Measurements from ENCODE around the gene ZNF423. TPM values are rescaled to one million over a fixed set of nuclear protein-coding genes. Genes with fewer than 3 reads are reported as not detected.

Gene ZNF423
- total and polyA plus RNA-seq, 4 donors = 16.9 to 43.0 (median 34.4) TPM

DNA sequence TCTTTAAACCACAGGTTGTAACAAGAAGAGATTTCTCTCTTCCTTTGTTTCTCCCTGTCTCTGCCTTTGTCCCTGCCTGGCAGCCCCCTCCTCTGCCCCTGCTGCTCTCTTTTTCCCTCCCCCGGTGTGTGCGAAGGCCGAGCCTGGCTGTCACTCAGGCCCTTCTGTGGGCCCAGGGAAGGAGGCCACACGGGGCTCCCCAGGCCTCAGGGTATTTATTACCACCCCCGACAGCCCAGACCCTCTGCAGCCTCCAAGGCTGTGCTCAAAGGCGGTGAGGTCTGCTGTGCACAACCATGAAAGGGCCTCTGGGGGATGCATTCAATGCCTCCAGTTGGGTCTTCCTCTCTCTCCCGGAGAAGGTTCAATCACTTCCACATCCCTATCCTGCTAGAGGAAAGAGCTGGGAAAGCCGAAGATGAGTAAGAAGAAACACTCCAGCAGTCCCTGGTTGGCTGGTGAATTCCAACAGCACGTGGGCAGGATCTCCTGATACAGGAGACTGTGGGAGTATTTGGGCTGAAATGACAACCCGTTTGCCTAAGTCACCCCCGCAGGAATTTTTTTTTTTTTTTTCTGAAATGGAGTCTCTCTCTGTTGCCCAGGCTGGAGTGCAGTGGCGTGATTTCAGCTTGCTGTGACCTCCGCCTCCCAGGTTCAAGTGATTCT lies 34.2 kb downstream of the ZNF423 start:
- 57% methylated on average over 12 of the region's 13 CpGs for WGBS (ENCODE audit: insufficient coverage)
- no peak overlapping the region for H3K4me3 ChIP-seq (ENCODE audit: low read depth, low read length)
- H3K27me3 ChIP-seq (ENCODE audit: control insufficient read depth, insufficient read depth, low read length) = no peaks in the 10 kb centered on the region
- DNase-seq (ENCODE audit: low read depth in 4 of 6, low spot score in 6 of 6) = peak in 1 of 6 donors; percentile 17
- no peaks in the 10 kb centered on the region for H3K9me3 ChIP-seq (ENCODE audit: control insufficient read depth, insufficient read depth, low read length)
- peaks cover 28% of the 10 kb centered on the region for H3K4me1 ChIP-seq (ENCODE audit: control insufficient read depth, insufficient read depth, low read length)
- no peak overlapping the region for H3K27ac ChIP-seq (ENCODE audit: low read depth, low read length)
- peaks cover 6% of the 10 kb centered on the region for H3K36me3 ChIP-seq (ENCODE audit: control insufficient read depth, insufficient read depth, low read length)

DNA sequence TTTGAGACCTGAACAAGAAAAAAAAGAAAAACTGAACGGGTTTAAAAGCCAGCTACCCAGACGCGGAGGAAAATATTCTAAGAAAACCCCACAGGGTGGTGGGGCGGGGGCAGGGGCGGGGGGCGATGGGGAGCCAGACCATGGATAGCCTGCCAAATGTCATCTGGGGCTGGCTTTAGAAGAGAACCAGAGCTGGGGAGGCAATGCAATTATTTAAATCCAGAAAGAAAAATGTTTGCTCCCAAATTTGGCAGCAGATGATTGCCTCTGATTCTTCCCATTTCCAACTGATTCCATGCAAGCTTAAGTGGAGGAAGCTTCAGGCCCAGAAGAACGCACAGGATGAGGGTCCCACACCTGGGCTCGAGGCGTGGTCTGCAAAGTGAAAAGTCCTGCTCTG lies 34.8 kb downstream of the ZNF423 start:
- no peaks in the 10 kb centered on the region for H3K9me3 ChIP-seq (ENCODE audit: control insufficient read depth, insufficient read depth, low read length)
- H3K4me3 ChIP-seq (ENCODE audit: low read depth, low read length) = no peak overlapping the region
- no peak overlapping the region for H3K27ac ChIP-seq (ENCODE audit: low read depth, low read length)
- no peak for DNase-seq (ENCODE audit: low read depth in 4 of 6, low spot score in 6 of 6)
- peaks cover 6% of the 10 kb centered on the region for H3K36me3 ChIP-seq (ENCODE audit: control insufficient read depth, insufficient read depth, low read length)
- 50% methylated on average over 2 of the region's 9 CpGs for WGBS (ENCODE audit: insufficient coverage)
- peaks cover 28% of the 10 kb centered on the region for H3K4me1 ChIP-seq (ENCODE audit: control insufficient read depth, insufficient read depth, low read length)
- no peaks in the 10 kb centered on the region for H3K27me3 ChIP-seq (ENCODE audit: control insufficient read depth, insufficient read depth, low read length)

DNA sequence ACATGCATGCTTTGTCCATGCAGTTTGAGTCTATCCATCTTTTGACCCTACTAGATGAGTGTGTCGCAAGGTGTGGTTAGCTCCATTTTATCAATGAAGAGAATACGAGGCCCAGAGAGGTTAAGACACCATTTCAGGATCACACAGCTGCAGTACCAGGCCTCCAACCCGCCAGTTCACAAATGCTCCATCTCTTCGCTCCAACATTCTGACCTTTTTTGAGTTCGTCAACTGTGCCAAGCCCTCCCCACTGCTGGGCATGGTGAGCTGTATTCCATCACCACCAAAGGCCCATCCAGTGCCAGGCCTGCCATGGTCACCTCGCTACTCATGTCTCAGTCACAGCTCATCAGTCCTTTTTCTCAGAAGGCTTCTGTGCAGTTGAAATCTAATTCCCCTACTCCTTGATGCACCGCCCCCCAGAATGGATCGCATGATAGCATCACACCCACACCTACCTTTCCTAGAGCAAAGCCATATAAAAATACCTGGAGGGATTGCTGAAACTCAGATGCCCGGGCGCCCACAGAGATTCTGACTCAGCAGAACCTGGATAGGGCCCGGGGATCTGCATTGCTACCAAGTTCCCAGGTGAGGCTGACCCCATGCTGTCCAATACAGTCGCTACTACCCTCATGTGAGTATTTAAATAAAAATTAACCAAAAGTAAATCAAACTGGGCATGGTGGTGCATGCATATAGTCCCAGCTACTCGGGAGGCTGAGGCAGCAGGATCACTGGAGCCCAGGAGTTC lies 38.0 kb downstream of the ZNF423 start:
- Histone ChIP-seq H3K4me3 (ENCODE audit: low read depth, low read length) (no peak overlapping the region), H3K9me3 (ENCODE audit: control insufficient read depth, insufficient read depth, low read length) (no peaks in the 10 kb centered on the region), H3K4me1 (ENCODE audit: control insufficient read depth, insufficient read depth, low read length) (peaks cover 24% of the 10 kb centered on the region), H3K27me3 (ENCODE audit: control insufficient read depth, insufficient read depth, low read length) (no peaks in the 10 kb centered on the region), H3K36me3 (ENCODE audit: control insufficient read depth, insufficient read depth, low read length) (peaks cover 13% of the 10 kb centered on the region), H3K27ac (ENCODE audit: low read depth, low read length) (no peak overlapping the region)
- WGBS (ENCODE audit: insufficient coverage) = 90% methylated on average over 11 of the region's 13 CpGs
- no peak for DNase-seq (ENCODE audit: low read depth in 4 of 6, low spot score in 6 of 6)

DNA sequence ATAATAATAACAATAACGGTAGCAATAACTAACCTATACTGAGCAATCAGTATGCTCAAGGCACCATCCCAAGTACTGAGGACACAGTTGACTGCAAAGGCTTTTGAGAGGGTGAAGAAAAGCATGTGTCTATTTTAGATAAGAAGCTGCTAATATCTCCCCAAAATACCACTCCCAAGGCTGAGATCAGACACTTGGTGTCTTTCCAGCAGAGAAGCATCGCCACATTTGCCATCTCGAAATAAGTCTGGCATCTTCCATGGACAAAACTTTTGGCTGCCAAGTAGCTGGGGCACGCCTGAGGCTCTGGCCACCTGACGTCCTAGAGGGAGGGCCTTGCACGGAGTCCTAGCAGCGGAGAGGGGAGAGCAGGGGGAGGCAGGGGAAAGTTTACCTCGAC lies 39.0 kb downstream of the ZNF423 start:
- peaks cover 22% of the 10 kb centered on the region for H3K4me1 ChIP-seq (ENCODE audit: control insufficient read depth, insufficient read depth, low read length)
- 58% methylated on average over 6 of the region's 8 CpGs for WGBS (ENCODE audit: insufficient coverage)
- H3K27me3 ChIP-seq (ENCODE audit: control insufficient read depth, insufficient read depth, low read length) = no peaks in the 10 kb centered on the region
- H3K36me3 ChIP-seq (ENCODE audit: control insufficient read depth, insufficient read depth, low read length) = peaks cover 13% of the 10 kb centered on the region
- DNase-seq (ENCODE audit: low read depth in 4 of 6, low spot score in 6 of 6) = no peak
- no peak overlapping the region for H3K4me3 ChIP-seq (ENCODE audit: low read depth, low read length)
- H3K27ac ChIP-seq (ENCODE audit: low read depth, low read length) = no peak overlapping the region
- no peaks in the 10 kb centered on the region for H3K9me3 ChIP-seq (ENCODE audit: control insufficient read depth, insufficient read depth, low read length)

DNA sequence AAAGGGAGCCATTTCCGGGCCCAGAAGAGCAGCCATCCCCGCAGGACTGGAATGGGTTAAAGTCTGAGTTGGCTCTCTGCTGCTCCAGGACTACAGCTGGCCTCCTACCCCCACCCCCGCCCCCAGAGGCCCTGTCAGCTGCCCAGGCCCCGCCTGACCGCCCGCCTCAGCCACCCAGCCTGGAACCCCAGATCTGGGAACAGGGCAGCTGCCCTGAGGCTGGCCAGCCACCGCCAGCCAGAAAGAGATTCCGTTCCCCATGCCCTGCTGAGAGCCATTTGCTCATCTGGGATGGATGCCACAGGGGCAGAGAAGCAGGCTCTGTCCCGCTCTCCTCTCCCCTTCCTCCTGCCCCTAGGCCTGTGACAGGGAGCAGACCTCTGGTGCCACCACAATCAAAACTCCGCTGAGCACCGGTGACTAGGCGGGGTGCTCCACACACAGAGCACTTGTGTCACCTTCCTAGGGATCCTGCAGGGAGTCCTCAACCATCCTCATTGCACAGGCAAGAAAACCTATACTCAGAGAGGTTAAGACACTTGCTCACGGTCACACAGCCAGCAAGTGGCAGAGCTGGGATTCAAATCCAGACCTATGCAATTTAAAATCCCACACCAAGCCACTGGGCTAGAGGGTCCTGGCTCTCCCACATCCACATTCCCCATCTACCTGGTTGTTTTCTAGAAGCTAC lies 44.1 kb downstream of the ZNF423 start:
- H3K4me1 ChIP-seq (ENCODE audit: control insufficient read depth, insufficient read depth, low read length) = peaks cover 59% of the 10 kb centered on the region
- DNase-seq (ENCODE audit: low read depth in 4 of 6, low spot score in 6 of 6) = peak in 2 of 6 donors; percentile 59 to 79
- H3K4me3 ChIP-seq (ENCODE audit: low read depth, low read length) = no peak overlapping the region
- H3K27ac ChIP-seq (ENCODE audit: low read depth, low read length) = peak overlapping the region; percentile 64
- H3K27me3 ChIP-seq (ENCODE audit: control insufficient read depth, insufficient read depth, low read length) = no peaks in the 10 kb centered on the region
- H3K36me3 ChIP-seq (ENCODE audit: control insufficient read depth, insufficient read depth, low read length) = peaks cover 7% of the 10 kb centered on the region
- H3K9me3 ChIP-seq (ENCODE audit: control insufficient read depth, insufficient read depth, low read length) = no peaks in the 10 kb centered on the region
- 43% methylated on average over 11 of the region's 13 CpGs for WGBS (ENCODE audit: insufficient coverage)

DNA sequence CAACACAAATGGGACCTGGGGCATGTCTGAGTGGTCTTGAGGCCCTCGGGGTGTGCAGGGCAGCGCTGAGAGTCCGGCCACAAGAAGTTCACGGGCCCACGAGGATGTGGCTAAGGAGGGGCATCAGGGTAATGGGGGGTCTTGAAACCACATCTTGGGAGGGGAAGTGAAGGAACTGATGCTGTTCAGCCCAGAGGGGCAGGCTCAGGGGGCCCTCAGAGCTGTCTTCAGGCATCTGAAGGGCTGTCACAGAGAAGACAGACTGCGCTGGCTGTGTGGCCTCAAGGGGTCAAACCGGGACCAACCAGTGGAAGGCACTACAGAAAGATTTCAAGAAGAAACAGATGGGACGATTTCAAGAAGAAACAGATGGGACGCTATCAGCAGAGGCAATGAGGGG lies 45.1 kb downstream of the ZNF423 start:
- H3K27ac ChIP-seq (ENCODE audit: low read depth, low read length) = no peak overlapping the region
- peaks cover 11% of the 10 kb centered on the region for H3K36me3 ChIP-seq (ENCODE audit: control insufficient read depth, insufficient read depth, low read length)
- no peaks in the 10 kb centered on the region for H3K27me3 ChIP-seq (ENCODE audit: control insufficient read depth, insufficient read depth, low read length)
- H3K4me3 ChIP-seq (ENCODE audit: low read depth, low read length) = no peak overlapping the region
- no peak for DNase-seq (ENCODE audit: low read depth in 4 of 6, low spot score in 6 of 6)
- peaks cover 59% of the 10 kb centered on the region for H3K4me1 ChIP-seq (ENCODE audit: control insufficient read depth, insufficient read depth, low read length)
- 50% methylated on average over 9 of the region's 9 CpGs for WGBS (ENCODE audit: insufficient coverage)
- no peaks in the 10 kb centered on the region for H3K9me3 ChIP-seq (ENCODE audit: control insufficient read depth, insufficient read depth, low read length)

DNA sequence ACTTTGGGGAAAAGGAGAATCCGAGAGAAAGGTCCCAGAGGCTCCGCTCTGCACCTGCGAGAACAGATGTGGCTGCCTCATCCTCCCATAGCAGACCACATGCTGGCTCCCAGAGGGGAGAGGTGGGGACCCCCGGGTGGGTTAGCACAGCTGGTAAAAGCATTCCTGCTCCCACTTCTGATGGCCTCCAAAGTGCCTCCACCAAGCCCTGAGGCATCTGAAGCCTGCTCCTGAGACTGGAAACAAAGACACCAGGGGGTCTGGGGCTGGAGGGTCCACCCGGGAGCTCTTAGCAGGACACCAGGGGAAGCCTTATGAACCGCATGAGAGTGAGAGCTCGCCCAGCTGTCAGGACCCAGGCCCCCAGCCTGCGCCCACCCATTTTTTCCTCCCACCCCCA lies 46.4 kb downstream of the ZNF423 start:
- no peak overlapping the region for H3K27ac ChIP-seq (ENCODE audit: low read depth, low read length)
- no peaks in the 10 kb centered on the region for H3K27me3 ChIP-seq (ENCODE audit: control insufficient read depth, insufficient read depth, low read length)
- H3K36me3 ChIP-seq (ENCODE audit: control insufficient read depth, insufficient read depth, low read length) = peaks cover 8% of the 10 kb centered on the region
- DNase-seq (ENCODE audit: low read depth in 4 of 6, low spot score in 6 of 6) = no peak
- WGBS (ENCODE audit: insufficient coverage) = 73% methylated on average over 4 of the region's 8 CpGs
- H3K9me3 ChIP-seq (ENCODE audit: control insufficient read depth, insufficient read depth, low read length) = no peaks in the 10 kb centered on the region
- H3K4me3 ChIP-seq (ENCODE audit: low read depth, low read length) = no peak overlapping the region
- peaks cover 59% of the 10 kb centered on the region for H3K4me1 ChIP-seq (ENCODE audit: control insufficient read depth, insufficient read depth, low read length)

DNA sequence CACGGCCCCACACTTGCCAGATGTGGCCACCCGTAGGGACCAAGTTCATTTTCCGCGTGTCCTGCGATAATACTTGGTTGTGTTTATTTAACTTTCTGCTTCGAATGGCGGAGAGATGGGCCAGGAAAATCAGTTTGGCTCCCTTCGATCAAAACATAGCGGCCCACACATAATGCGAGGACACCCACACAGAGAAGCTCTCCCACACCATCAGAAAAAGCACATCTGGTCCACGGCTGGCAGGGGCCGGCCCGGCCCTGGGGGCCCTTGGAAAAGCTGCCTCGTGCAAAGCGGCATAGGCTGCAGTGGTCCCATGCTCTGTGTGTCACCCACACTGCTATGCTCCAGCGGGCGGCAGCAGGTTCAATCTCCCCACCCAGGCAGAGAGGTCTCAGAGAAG lies 46.9 kb downstream of the ZNF423 start:
- H3K27me3 ChIP-seq (ENCODE audit: control insufficient read depth, insufficient read depth, low read length) = no peaks in the 10 kb centered on the region
- H3K4me1 ChIP-seq (ENCODE audit: control insufficient read depth, insufficient read depth, low read length) = peaks cover 59% of the 10 kb centered on the region
- H3K9me3 ChIP-seq (ENCODE audit: control insufficient read depth, insufficient read depth, low read length) = no peaks in the 10 kb centered on the region
- no peak overlapping the region for H3K27ac ChIP-seq (ENCODE audit: low read depth, low read length)
- WGBS (ENCODE audit: insufficient coverage) = 56% methylated on average over 8 of the region's 17 CpGs
- H3K4me3 ChIP-seq (ENCODE audit: low read depth, low read length) = no peak overlapping the region
- H3K36me3 ChIP-seq (ENCODE audit: control insufficient read depth, insufficient read depth, low read length) = peaks cover 8% of the 10 kb centered on the region
- DNase-seq (ENCODE audit: low read depth in 4 of 6, low spot score in 6 of 6) = no peak

DNA sequence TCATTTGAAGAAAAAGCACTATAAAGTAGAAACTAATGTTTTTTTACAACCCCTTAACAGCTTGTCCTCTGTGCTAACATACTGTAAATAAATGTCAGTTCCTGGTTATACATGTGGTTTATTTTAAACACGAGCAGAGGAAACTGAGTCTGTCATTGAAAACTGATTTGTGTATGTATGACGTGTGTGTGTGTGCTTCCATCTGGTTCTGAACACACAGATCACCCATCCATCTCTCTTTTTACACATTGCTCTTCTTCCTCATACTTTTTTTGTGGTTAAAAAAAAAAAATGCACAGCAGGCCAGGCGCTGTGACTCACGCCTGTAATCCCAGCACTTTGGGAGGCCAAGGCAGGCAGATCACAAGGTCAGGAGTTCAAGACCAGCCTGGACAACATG lies 49.5 kb downstream of the ZNF423 start:
- WGBS (ENCODE audit: insufficient coverage) = 100% methylated on average over 1 of the region's 4 CpGs
- Histone ChIP-seq H3K27me3 (ENCODE audit: control insufficient read depth, insufficient read depth, low read length) (no peaks in the 10 kb centered on the region), H3K4me1 (ENCODE audit: control insufficient read depth, insufficient read depth, low read length) (peaks cover 39% of the 10 kb centered on the region), H3K9me3 (ENCODE audit: control insufficient read depth, insufficient read depth, low read length) (no peaks in the 10 kb centered on the region), H3K36me3 (ENCODE audit: control insufficient read depth, insufficient read depth, low read length) (peaks cover 5% of the 10 kb centered on the region), H3K27ac (ENCODE audit: low read depth, low read length) (no peak overlapping the region), H3K4me3 (ENCODE audit: low read depth, low read length) (no peak overlapping the region)
- DNase-seq (ENCODE audit: low read depth in 4 of 6, low spot score in 6 of 6) = no peak
